Peyer's patch (tissue), 4 donors: ENCODE results near the gene KLLN.

Experiments
- POLR2A ChIP-seq, 2 donors: fragments of 450-650 bp; IDR thresholded peaks; one replicate each; pipeline ENCODE4 v1.5.1; 2017; ENCODE audit warnings: antibody characterized with exemption in 2 of 2, mild to moderate bottlenecking in 2 of 2, moderate library complexity in 2 of 2
- TF ChIP-seq, protein P1 (sequence below), 6 experiments: fragments of 450-650 bp in 4 of 6; fragments of 200-600 bp in 2 of 6; sonication (generic) in 1 of 6; IDR thresholded peaks; one replicate each; pipeline ENCODE4 v1.5.1; 2017 to 2019; ENCODE audit warnings: antibody characterized with exemption in 6 of 6, mild to moderate bottlenecking in 3 of 6, moderate library complexity in 1 of 6

DNA sequence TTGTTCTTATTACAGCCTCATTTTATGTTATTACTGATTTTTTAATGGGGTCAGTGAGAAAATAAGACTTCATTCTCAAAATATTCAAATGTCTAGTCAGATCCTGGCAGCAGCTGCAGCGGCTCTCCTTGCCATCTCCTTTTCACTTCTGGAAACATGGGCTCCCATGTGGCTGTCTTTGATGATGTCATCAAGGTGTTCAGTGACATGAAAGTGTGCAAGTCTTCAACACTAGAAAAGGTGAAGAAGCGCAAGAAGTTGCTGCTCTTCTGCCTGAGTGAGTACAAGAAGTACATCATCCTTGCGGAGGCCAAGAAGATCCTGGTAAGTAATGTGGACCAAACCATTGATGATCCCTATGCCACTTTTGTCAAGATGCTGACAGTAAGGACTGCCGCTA is 19.6 kb downstream of the KLLN start:
- no peak for TF ChIP-seq POLR2A (IDR thresholded peaks at IDR 0.05)
- TF ChIP-seq, protein P1, sequence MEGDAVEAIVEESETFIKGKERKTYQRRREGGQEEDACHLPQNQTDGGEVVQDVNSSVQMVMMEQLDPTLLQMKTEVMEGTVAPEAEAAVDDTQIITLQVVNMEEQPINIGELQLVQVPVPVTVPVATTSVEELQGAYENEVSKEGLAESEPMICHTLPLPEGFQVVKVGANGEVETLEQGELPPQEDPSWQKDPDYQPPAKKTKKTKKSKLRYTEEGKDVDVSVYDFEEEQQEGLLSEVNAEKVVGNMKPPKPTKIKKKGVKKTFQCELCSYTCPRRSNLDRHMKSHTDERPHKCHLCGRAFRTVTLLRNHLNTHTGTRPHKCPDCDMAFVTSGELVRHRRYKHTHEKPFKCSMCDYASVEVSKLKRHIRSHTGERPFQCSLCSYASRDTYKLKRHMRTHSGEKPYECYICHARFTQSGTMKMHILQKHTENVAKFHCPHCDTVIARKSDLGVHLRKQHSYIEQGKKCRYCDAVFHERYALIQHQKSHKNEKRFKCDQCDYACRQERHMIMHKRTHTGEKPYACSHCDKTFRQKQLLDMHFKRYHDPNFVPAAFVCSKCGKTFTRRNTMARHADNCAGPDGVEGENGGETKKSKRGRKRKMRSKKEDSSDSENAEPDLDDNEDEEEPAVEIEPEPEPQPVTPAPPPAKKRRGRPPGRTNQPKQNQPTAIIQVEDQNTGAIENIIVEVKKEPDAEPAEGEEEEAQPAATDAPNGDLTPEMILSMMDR (IDR thresholded peaks at IDR 0.05) = no peak
